ENCODE data around the gene FGF6.

The FGF6 gene

GRCh38 chr12:4393211-4393610, 52.4 kb downstream of the FGF6 start:
- Histone ChIP-seq H2AFZ (ENCODE audit: low read depth, low read length) (no peak overlapping the region), H3K4me1 (ENCODE audit: insufficient read depth, low read length) (no peaks in the 10 kb centered on the region), H3K27me3 (ENCODE audit: insufficient read depth, low read length) (no peaks in the 10 kb centered on the region), H3K36me3 (ENCODE audit: insufficient read depth, low read length) (no peaks in the 10 kb centered on the region), H3K4me3 (ENCODE audit: low read length) (no peak overlapping the region), H3K9me3 (ENCODE audit: low read length) (no peaks in the 10 kb centered on the region)

DNA sequence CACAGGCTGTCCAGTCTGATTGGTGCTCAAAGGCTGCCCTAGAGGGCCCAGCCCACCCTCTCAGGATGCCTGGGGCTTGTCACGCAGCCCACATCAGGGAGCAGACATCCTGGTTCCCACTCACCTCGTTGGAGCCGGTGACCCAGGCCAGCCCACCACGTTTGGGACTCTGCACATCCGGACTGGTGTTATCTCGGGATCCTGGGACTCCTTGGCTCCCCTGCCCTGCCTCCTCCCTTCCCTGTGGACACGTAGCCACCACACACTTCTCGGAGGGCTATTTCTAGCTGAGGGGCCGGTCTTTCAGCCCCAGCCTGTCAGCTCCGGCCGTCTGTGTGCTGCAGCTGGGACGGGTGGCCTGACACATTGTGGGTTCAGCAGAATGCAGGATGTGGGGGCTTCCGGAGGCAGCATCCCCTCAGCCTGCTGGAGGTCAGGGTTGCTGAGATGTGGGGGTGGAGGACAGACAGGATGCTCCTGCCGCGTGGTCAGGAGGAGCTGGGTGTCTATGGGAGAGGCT, 53.3 kb downstream of the FGF6 start:
- Histone ChIP-seq H2AFZ (ENCODE audit: low read depth, low read length) (no peak overlapping the region), H3K36me3 (ENCODE audit: insufficient read depth, low read length) (no peaks in the 10 kb centered on the region), H3K4me1 (ENCODE audit: insufficient read depth, low read length) (no peaks in the 10 kb centered on the region), H3K27me3 (ENCODE audit: insufficient read depth, low read length) (no peaks in the 10 kb centered on the region), H3K4me3 (ENCODE audit: low read length) (no peak overlapping the region), H3K9me3 (ENCODE audit: low read length) (no peaks in the 10 kb centered on the region)

- Histone ChIP-seq H3K9me3 (ENCODE audit: low read length) (no peaks in the 10 kb centered on the region), H3K4me1 (ENCODE audit: insufficient read depth, low read length) (no peaks in the 10 kb centered on the region), H3K4me3 (ENCODE audit: low read length) (no peak overlapping the region), H3K36me3 (ENCODE audit: insufficient read depth, low read length) (no peaks in the 10 kb centered on the region), H2AFZ (ENCODE audit: low read depth, low read length) (no peak overlapping the region), H3K27me3 (ENCODE audit: insufficient read depth, low read length) (no peaks in the 10 kb centered on the region)
Measured at GRCh38 chr12:4388662-4389061, 57.0 kb downstream of the FGF6 start.

- no peaks in the 10 kb centered on the region for H3K4me1 ChIP-seq (ENCODE audit: insufficient read depth, low read length)
Measured at GRCh38 chr12:4388032-4388431, 57.6 kb downstream of the FGF6 start.

GRCh38 chr12:4387607-4388006, 58.0 kb downstream of the FGF6 start:
- no peak overlapping the region for H2AFZ ChIP-seq (ENCODE audit: low read depth, low read length)

More at GRCh38 chr12:4388032-4388431, 57.6 kb downstream of the FGF6 start:
- Histone ChIP-seq H3K36me3 (ENCODE audit: insufficient read depth, low read length) (no peaks in the 10 kb centered on the region), H3K27me3 (ENCODE audit: insufficient read depth, low read length) (no peaks in the 10 kb centered on the region), H3K9me3 (ENCODE audit: low read length) (no peaks in the 10 kb centered on the region), H3K4me3 (ENCODE audit: low read length) (no peak overlapping the region), H2AFZ (ENCODE audit: low read depth, low read length) (no peak overlapping the region)

GRCh38 chr12:4386801-4387200, 58.8 kb downstream of the FGF6 start:
- no peaks in the 10 kb centered on the region for H3K27me3 ChIP-seq (ENCODE audit: insufficient read depth, low read length)
- H3K9me3 ChIP-seq (ENCODE audit: low read length): no peaks in the 10 kb centered on the region
- no peaks in the 10 kb centered on the region for H3K36me3 ChIP-seq (ENCODE audit: insufficient read depth, low read length)
- H2AFZ ChIP-seq (ENCODE audit: low read depth, low read length): no peak overlapping the region
- H3K4me3 ChIP-seq (ENCODE audit: low read length): no peak overlapping the region
- no peaks in the 10 kb centered on the region for H3K4me1 ChIP-seq (ENCODE audit: insufficient read depth, low read length)

More at GRCh38 chr12:4387607-4388006, 58.0 kb downstream of the FGF6 start:
- Histone ChIP-seq H3K27me3 (ENCODE audit: insufficient read depth, low read length) (no peaks in the 10 kb centered on the region), H3K4me1 (ENCODE audit: insufficient read depth, low read length) (no peaks in the 10 kb centered on the region), H3K4me3 (ENCODE audit: low read length) (no peak overlapping the region), H3K9me3 (ENCODE audit: low read length) (no peaks in the 10 kb centered on the region), H3K36me3 (ENCODE audit: insufficient read depth, low read length) (no peaks in the 10 kb centered on the region)

Measured in neuron (in vitro differentiated cells).